CD4-positive, alpha-beta T cell (primary cell): ENCODE data around the gene LRP2. TPM values are rescaled to one million over a fixed set of nuclear protein-coding genes. Genes with fewer than 3 reads are reported as not detected.
A peak's percentile ranks its signal among the peaks of the same experiment; 100 is the strongest.
"Not testable (repeated sequence)": the region's sequence is repeated elsewhere in the genome, so short reads cannot be mapped to it uniquely, and the experiment has no call there.

Source experiments
- ATAC-seq: fragments of 200-7000 bp; cut with Tn5 transposase; one replicate; pipeline ENCODE4 v1.10.0; 2022; ENCODE audit warnings: mild to moderate bottlenecking; ENCODE audit not compliant: poor library complexity
- CTCF ChIA-PET: fragments of 350-600 bp; sonication (Branson Sonifier 250); formaldehyde crosslinking; loops from one replicate; lab custom pipeline; 2021; ENCODE audit warnings: antibody characterized with exemption, inconsistent platforms; lab: Charles Lee
- POLR2A ChIA-PET: fragments of 350-600 bp; sonication (Branson Sonifier 250); formaldehyde crosslinking; loops from one replicate; lab custom pipeline; 2021; ENCODE audit warnings: antibody characterized with exemption, inconsistent platforms; lab: Charles Lee
- DNase-seq, 14 experiments: peaks; one replicate each; pipeline ENCODE4 v3.0.0-alpha.2; 2013 to 2020; ENCODE audit warnings: mixed read lengths in 2 of 14
- H3K27ac ChIP-seq, 2 donors: one replicate each; pipeline versions ENCODE4 v1.5.1 to v1.7.0; 2013; ENCODE audit warnings: low read length in 2 of 2, low read depth in 1 of 2, mild to moderate bottlenecking in 1 of 2
- H3K27me3 ChIP-seq, 2 experiments: 1 replicate in 1 of 2; 2 replicates in 1 of 2; pipeline versions ENCODE4 v1.6.1 to v1.7.0; 2013; ENCODE audit warnings: low read length in 2 of 2, control low read depth in 1 of 2, mild to moderate bottlenecking in 1 of 2, moderate library complexity in 1 of 2; ENCODE audit not compliant: insufficient read depth in 2 of 2, control insufficient read depth in 1 of 2
- H3K36me3 ChIP-seq: one replicate; pipeline ENCODE4 v1.6.1; 2013; ENCODE audit warnings: low read length, control low read depth; ENCODE audit not compliant: insufficient read depth
- H3K4me1 ChIP-seq: one replicate; pipeline ENCODE4 v1.6.1; 2013; ENCODE audit warnings: low read length, control low read depth; ENCODE audit not compliant: insufficient read depth
- H3K4me3 ChIP-seq: one replicate; pipeline ENCODE4 v1.5.1; 2013; ENCODE audit warnings: mild to moderate bottlenecking, low read length, moderate library complexity
- H3K9me3 ChIP-seq, 2 experiments: 1 replicate in 1 of 2; 2 replicates in 1 of 2; pipeline versions ENCODE4 v1.6.1 to v1.7.0; 2013; ENCODE audit warnings: low read length in 2 of 2, mild to moderate bottlenecking in 2 of 2, control low read depth in 1 of 2, moderate library complexity in 1 of 2; ENCODE audit not compliant: control insufficient read depth in 1 of 2, insufficient read depth in 1 of 2
- H3K27ac Mint-ChIP-seq: one replicate; pipeline ENCODE4 v1.8.0; 2020; ENCODE audit warnings: mixed read lengths
- H3K27me3 Mint-ChIP-seq: one replicate; pipeline ENCODE4 v1.8.0; 2021; ENCODE audit warnings: mixed read lengths
- H3K36me3 Mint-ChIP-seq: one replicate; pipeline ENCODE4 v1.8.0; 2021; ENCODE audit warnings: low read depth, mixed read lengths
- H3K4me1 Mint-ChIP-seq: one replicate; pipeline ENCODE4 v1.8.0; 2021; ENCODE audit warnings: low read depth, mixed read lengths
- H3K4me3 Mint-ChIP-seq: one replicate; pipeline ENCODE4 v1.8.0; 2020; ENCODE audit warnings: mild to moderate bottlenecking, mixed read lengths
- H3K9me3 Mint-ChIP-seq: one replicate; pipeline ENCODE4 v1.8.0; 2020; ENCODE audit warnings: mixed read lengths
- CTCF ChIP-seq: fragments of 200-600 bp; IDR thresholded peaks from one replicate; pipeline ENCODE4 v1.8.0; 2022; ENCODE audit warnings: antibody characterized with exemption, mild to moderate bottlenecking
- intact Hi-C, 2 experiments: fragments of 100-400 bp; cut with DNase I in 1 of 2; cut with micrococcal nuclease in 1 of 2; formaldehyde crosslinking; loops; one replicate each; pipeline versions ENCODE4 v1.15.1 to v1.9.0; 2023 to 2025; cut with DNase I, micrococcal nuclease
- polyA plus RNA-seq, 2 donors: library from polyadenylated mRNA; unstranded; fragments of 120-200 nt; gene quantifications; one replicate each; pipeline ENCODE4 v1.2.1, GENCODE V29; 2013
- total RNA-seq, 174 experiments: library from RNA in 2 of 174; stranded (reverse) in 2 of 174; gene quantifications; one replicate each; pipeline ENCODE4 v1.2.3 and lab custom pipeline; 2021 to 2026

LRP2 gene
- total RNA-seq = under 1 TPM in 1 of 2 experiments, not detected in 1; 0.03 TPM
- not detected for polyA plus RNA-seq (2013, experiment 1 of 2)
- polyA plus RNA-seq (2013, experiment 2 of 2) = 0.07 TPM
- 0 to 2.0 (median 0.02) reads per million in 172 experiments for total RNA-seq (lab: John Stamatoyannopoulos, UW)

DNA sequence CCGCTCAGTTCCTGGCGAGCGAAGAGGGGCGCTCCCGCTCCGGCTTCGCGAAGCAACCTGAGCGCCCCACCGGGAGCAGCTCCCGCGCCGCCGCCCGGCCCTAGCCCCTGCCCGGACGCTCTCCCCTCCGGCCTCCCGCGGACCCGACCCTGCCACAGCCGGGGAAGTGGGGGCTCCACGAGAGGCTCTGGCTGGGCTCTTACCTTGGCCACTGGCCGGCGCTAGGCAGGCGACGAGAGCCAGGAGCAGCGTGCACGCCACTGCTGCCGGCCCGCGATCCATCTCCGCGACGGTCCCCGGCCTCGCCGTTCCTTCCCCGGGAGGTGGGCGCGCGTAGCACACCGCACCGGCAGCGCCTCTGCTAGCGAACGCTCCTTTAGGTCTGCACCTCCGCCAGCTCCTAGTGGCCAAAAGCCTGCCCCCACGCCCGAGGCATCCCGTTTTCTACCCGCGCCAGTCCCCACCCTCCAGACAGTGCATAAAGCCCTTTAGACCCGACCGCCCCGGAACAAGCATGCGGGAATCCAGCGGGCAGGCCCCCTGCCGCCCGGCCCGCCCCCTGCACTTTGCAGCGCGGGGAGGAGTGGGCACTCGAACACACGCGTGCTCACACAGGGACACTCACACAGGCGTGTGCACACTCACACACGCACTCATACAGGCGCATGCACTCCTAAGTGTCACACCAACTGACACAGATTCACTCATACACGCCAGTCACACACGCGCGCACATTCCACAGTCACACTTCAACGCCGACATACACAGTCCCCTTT lies at the start of gene LRP2:
TSS of gene LRP2 (minus strand) at position 417 of the 776 bp plus-strand sequence. CDS start at position 282, 135 bp downstream.
- Mint-ChIP-seq H3K4me3 (peak within 1 kb of the TSS; percentile 85), H3K36me3 (peaks cover 10% of the 10 kb centered on the region), H3K27ac (no peak within 1 kb of the TSS), H3K9me3 (no peaks in the 10 kb centered on the region), H3K4me1 (peaks cover 31% of the 10 kb centered on the region), H3K27me3 (peaks cover 63% of the 10 kb centered on the region)
- peaks cover 0 to 4% of the 10 kb centered on the region in 2 experiments for H3K9me3 ChIP-seq
- H3K27me3 ChIP-seq = peaks cover 34 to 40% of the 10 kb centered on the region in 2 experiments
- ChIA-PET POLR2A (no interaction called here), CTCF (no interaction called here)
- H3K4me3 ChIP-seq = peak within 1 kb of the TSS; percentile 75
- H3K36me3 ChIP-seq = no peaks in the 10 kb centered on the region
- H3K27ac ChIP-seq = no peak within 1 kb of the TSS
- peaks cover 31% of the 10 kb centered on the region for H3K4me1 ChIP-seq
- TF ChIP-seq CTCF = no peak
- intact Hi-C loops = no loop called here
- peak; percentile 30 for ATAC-seq
- DNase-seq = peak in 8 of 14 experiments; percentile 2 to 46 (median 14)

- CTCF ChIA-PET = interaction anchor here (1.4 kb wide), 1 partner anchor 11 kb away, joined by 3 read pairs; no protein-coding TSS in a partner anchor
- no peak overlapping the region for H3K27ac Mint-ChIP-seq
- H3K36me3 Mint-ChIP-seq = no peaks in the 10 kb centered on the region
Measured at GRCh38 chr2:169406891-169407290, 44.6 kb upstream of the LRP2 start.

GRCh38 chr2:169399491-169399890 lies 37.2 kb upstream of the LRP2 start:
- H3K4me3 Mint-ChIP-seq = not testable (repeated sequence)

More at GRCh38 chr2:169406891-169407290, 44.6 kb upstream of the LRP2 start:
- DNase-seq = no peak
- POLR2A ChIA-PET = no interaction called here
- Mint-ChIP-seq H3K9me3 (no peaks in the 10 kb centered on the region), H3K27me3 (peaks cover 17% of the 10 kb centered on the region), H3K4me3 (no peak overlapping the region), H3K4me1 (no peaks in the 10 kb centered on the region)
- Histone ChIP-seq H3K27me3 (no peaks in the 10 kb centered on the region), H3K4me3 (no peak overlapping the region), H3K27ac (no peak overlapping the region), H3K9me3 (no peaks in the 10 kb centered on the region), H3K36me3 (no peaks in the 10 kb centered on the region), H3K4me1 (no peaks in the 10 kb centered on the region)
- intact Hi-C loops = no loop called here
- no peak for ATAC-seq
- TF ChIP-seq CTCF = no peak

More at GRCh38 chr2:169399491-169399890, 37.2 kb upstream of the LRP2 start:
- peaks cover 12% of the 10 kb centered on the region for H3K27me3 Mint-ChIP-seq
- intact Hi-C loops, H3K36me3 ChIP-seq, POLR2A ChIA-PET, H3K4me1 Mint-ChIP-seq, H3K9me3 ChIP-seq, H3K36me3 Mint-ChIP-seq, H3K4me3 ChIP-seq, DNase-seq, H3K4me1 ChIP-seq, H3K27me3 ChIP-seq, ATAC-seq, H3K27ac Mint-ChIP-seq, H3K9me3 Mint-ChIP-seq, CTCF ChIA-PET, H3K27ac ChIP-seq: not testable (repeated sequence)
